ENCODE results near the gene CDRT4. TPM values are rescaled to one million over a fixed set of nuclear protein-coding genes. Genes with fewer than 3 reads are reported as not detected.

Gene CDRT4
- total RNA-seq, 2 experiments from 2014 or later = 6.1 to 6.2 TPM

DNA sequence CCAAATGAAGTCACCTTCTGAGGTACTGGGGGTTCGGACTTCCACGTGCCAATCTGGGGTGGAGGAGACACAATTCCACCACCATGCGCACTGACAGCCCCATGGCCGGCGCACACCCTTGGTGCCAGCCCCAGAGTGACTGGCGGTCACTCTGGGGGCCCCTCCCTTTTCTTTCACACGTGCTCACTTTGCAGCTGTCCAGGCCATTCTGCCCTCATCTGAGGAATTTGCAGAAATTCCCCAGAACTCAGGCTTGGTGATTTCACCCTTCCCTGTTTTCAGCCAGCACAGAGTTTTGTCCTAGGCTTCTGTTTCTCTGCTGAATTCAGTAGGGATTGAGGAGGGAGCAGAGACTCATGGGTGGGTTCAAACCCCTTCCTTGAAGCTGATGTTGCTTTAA, 54.8 kb downstream of the CDRT4 start:
- ChIA-PET CTCF (no interaction called here), POLR2A (no interaction called here)

DNA sequence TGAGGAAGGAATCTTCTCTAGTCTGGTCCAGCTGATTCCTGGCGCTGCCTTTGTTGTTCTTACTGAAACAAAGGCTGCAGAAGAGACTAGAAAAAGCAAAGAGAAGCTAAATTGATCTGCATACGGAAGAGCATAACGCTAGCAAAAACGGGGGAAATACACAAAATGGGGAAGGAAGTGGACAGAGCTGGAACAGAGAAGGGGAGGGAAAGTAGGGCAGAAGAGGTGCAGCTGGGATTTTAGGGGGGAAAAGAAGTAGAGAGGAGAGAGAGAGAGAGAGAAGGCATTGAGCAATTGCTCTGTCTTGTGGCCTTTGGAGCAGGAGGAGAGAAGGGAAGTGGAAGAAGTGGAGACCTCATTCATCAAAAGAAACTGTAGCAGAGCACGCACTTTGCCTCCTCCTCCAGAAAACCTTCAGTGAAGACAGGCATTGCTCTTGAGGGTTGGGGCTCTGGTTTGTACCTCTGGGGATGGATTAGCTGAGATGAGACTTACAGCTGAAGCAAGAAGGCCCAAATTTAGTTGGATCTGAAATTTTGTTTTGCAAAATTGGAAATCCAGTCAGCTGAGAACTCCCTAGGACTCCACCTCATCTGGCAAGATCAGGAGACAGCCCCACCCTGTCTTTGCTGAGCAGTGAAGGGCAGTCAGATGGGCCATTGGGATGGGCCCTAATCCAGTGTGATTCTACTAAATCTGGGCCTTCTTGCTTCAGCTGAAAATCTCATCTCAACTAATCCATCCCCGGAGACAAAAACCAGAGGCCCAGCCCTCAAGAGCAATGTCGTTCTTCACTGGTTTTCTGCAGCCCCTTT, 55.8 kb downstream of the CDRT4 start:
- no peak for ATAC-seq
- POLR2A ChIA-PET = no interaction called here
- Mint-ChIP-seq H3K27me3 (ENCODE audit: low read depth) (peaks cover 2% of the 10 kb centered on the region), H3K36me3 (ENCODE audit: low read depth) (no peaks in the 10 kb centered on the region), H3K4me3 (no peak overlapping the region), H3K9me3 (ENCODE audit: insufficient read depth) (no peaks in the 10 kb centered on the region), H3K27ac (no peak overlapping the region), H3K4me1 (ENCODE audit: low read depth) (peaks cover 3% of the 10 kb centered on the region)
- DNase-seq = no peak
- CTCF ChIA-PET = no interaction called here

More for the DNA sequence above, 54.8 kb downstream of the CDRT4 start:
- Mint-ChIP-seq H3K27ac (no peak overlapping the region), H3K4me3 (no peak overlapping the region), H3K36me3 (ENCODE audit: low read depth) (no peaks in the 10 kb centered on the region), H3K27me3 (ENCODE audit: low read depth) (peaks cover 2% of the 10 kb centered on the region), H3K9me3 (ENCODE audit: insufficient read depth) (no peaks in the 10 kb centered on the region), H3K4me1 (ENCODE audit: low read depth) (peaks cover 3% of the 10 kb centered on the region)
- ATAC-seq (no peak), DNase-seq (no peak)

DNA sequence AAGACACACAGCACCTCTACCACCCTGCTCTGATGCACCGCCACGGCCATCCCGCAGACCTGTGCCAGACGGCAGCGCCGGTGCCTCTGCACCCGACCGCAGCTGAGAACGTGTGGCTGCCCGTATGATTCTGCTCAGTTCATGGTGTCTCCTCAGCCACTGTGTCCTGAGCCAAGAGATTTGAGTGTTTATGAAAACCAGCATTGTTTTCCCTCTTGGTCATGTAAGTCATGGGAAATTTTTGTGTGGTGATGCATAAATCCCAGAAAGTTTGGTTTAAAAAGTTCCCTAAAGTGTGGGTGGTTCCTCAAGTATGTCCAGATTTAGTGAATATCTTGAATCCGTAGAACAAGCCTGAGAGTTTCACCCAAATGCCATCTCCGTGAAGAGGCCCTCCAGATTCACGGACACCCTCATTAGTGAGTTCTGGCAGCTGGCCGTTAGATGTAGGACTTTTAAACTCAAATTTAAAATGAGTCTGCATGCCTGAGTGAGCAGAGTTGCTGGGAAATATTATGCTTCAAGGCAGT, 57.6 kb downstream of the CDRT4 start:
- H3K36me3 Mint-ChIP-seq (ENCODE audit: low read depth) = no peaks in the 10 kb centered on the region
- CTCF ChIA-PET = no interaction called here
- no peak overlapping the region for H3K27ac Mint-ChIP-seq
- DNase-seq (no peak), ATAC-seq (no peak)
- H3K27me3 Mint-ChIP-seq (ENCODE audit: low read depth) = peaks cover 2% of the 10 kb centered on the region
- no peak overlapping the region for H3K4me3 Mint-ChIP-seq
- POLR2A ChIA-PET = no interaction called here
- no peaks in the 10 kb centered on the region for H3K9me3 Mint-ChIP-seq (ENCODE audit: insufficient read depth)
- H3K4me1 Mint-ChIP-seq (ENCODE audit: low read depth) = peaks cover 3% of the 10 kb centered on the region

DNA sequence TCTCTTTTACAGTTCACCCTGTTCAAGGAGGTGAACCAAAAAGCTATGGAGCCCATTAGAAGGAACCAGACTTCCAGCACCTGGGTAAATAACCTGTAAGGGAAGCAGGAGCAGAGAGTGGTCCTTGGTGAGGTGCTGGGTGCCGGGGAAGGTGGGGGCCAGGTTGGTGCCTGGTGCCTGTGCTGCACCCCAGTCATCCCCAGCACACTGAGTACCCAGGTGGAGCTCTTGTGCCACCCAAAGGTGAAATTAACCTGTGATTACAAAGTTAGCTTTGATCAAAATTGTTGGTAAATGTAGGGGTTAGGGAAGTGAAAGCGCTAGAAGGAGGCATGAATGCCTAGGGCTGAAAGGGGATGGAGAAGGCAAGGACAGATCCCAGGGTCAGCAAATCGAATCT, 58.6 kb downstream of the CDRT4 start:
- H3K4me1 Mint-ChIP-seq (ENCODE audit: low read depth) = peaks cover 3% of the 10 kb centered on the region
- no peak overlapping the region for H3K27ac Mint-ChIP-seq
- H3K27me3 Mint-ChIP-seq (ENCODE audit: low read depth) = peaks cover 2% of the 10 kb centered on the region
- no peak overlapping the region for H3K4me3 Mint-ChIP-seq
- H3K36me3 Mint-ChIP-seq (ENCODE audit: low read depth) = no peaks in the 10 kb centered on the region
- ChIA-PET CTCF (interaction anchor here (1.5 kb wide), 1 partner anchor 150 kb away, joined by 3 read pairs; no protein-coding TSS in a partner anchor), POLR2A (no interaction called here)
- ATAC-seq = no peak
- no peak for DNase-seq
- no peaks in the 10 kb centered on the region for H3K9me3 Mint-ChIP-seq (ENCODE audit: insufficient read depth)

DNA sequence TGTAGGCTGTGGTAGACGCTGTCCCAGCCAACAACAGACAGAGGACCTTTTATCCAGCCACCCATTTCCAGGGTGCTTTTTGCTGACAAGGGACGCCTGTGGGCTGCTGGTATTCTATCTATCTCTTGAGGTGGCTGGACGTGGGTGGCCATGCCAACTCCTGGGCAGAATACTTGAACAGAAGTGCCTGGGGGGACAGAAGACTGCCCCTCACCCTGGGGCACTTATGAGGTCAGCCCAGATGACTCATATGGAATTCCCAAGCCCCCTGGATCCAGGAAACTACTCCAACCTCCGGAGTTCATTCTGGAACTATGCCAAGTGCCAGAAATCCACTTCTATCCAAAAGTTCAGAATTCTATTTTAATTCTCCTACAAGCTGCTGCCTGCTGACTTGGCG, 61.3 kb downstream of the CDRT4 start:
- ATAC-seq (no peak), DNase-seq (no peak)
- Mint-ChIP-seq H3K27ac (no peak overlapping the region), H3K4me3 (no peak overlapping the region), H3K9me3 (ENCODE audit: insufficient read depth) (no peaks in the 10 kb centered on the region), H3K27me3 (ENCODE audit: low read depth) (no peaks in the 10 kb centered on the region), H3K36me3 (ENCODE audit: low read depth) (no peaks in the 10 kb centered on the region), H3K4me1 (ENCODE audit: low read depth) (no peaks in the 10 kb centered on the region)
- CTCF ChIA-PET = no interaction called here
- POLR2A ChIA-PET = no interaction called here

DNA sequence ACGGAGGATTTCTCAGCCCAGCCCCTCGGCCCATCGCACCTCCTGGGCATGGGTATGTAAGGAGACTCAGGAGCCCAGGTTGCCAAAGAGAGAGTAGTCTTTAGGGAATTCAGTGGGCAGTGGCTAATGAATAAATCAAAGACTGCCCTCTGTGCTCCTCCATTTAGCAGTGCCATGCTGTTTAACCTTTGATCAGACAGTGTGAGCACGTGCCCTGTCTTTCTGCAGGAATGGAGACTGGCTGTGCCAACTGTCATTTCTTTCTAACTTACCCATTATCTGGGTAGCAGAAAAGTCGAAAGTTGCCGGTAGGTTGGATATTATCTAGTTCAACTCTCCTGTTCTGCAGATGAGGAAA, 62.4 kb downstream of the CDRT4 start:
- ChIA-PET POLR2A (no interaction called here), CTCF (no interaction called here)
- Mint-ChIP-seq H3K27ac (no peak overlapping the region), H3K9me3 (ENCODE audit: insufficient read depth) (no peaks in the 10 kb centered on the region), H3K27me3 (ENCODE audit: low read depth) (no peaks in the 10 kb centered on the region), H3K4me1 (ENCODE audit: low read depth) (no peaks in the 10 kb centered on the region), H3K36me3 (ENCODE audit: low read depth) (no peaks in the 10 kb centered on the region), H3K4me3 (no peak overlapping the region)
- ATAC-seq (no peak), DNase-seq (no peak)

DNA sequence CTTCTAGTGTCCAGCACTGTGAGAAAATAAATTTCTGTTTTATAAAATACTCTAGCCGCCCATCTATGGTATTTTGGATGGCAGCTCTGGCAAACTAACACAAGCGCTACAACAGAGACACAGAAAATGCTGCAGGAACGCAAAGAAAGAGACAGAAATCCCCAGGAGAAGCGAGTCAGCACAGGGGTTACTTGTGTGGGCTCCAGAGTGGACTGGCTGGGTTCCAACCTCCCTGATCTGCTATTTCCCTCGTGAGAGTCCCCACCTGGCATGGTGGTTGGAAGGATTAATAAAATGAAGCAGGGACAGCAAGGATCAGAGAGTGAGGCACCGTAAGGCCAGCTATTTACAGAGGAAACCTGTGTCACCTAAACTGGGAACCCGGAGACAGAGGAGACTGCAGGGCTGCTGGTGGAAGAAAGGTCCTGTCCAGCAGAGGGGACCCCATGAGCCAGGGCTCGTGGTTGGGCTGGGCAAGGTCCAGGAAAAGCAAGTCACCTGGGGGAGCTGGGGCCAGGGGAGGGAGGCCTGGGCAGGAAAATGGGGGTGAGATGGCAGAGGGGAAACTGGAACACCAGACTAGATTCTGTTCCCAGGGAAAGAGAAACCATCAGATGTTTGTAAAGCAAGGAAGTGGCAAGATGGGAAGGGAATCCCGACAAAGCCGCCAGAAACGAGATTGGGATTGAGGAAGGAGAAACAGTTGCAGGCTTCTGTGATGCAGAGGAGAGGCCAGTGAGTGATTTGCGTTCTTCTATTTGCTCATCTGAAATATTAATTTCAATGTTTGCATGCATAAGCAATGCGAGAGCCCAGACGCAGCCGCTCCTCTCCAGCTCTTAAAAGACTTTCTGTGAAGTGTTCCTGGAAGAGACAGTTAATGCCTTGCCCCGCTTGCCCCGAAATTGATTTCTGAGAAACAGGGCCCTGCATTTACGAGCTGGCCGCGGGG, 63.0 kb downstream of the CDRT4 start:
- POLR2A ChIA-PET = no interaction called here
- Mint-ChIP-seq H3K27me3 (ENCODE audit: low read depth) (no peaks in the 10 kb centered on the region), H3K4me3 (no peak overlapping the region), H3K36me3 (ENCODE audit: low read depth) (no peaks in the 10 kb centered on the region), H3K4me1 (ENCODE audit: low read depth) (no peaks in the 10 kb centered on the region), H3K27ac (no peak overlapping the region), H3K9me3 (ENCODE audit: insufficient read depth) (no peaks in the 10 kb centered on the region)
- CTCF ChIA-PET = no interaction called here
- ATAC-seq = no peak
- no peak for DNase-seq

DNA sequence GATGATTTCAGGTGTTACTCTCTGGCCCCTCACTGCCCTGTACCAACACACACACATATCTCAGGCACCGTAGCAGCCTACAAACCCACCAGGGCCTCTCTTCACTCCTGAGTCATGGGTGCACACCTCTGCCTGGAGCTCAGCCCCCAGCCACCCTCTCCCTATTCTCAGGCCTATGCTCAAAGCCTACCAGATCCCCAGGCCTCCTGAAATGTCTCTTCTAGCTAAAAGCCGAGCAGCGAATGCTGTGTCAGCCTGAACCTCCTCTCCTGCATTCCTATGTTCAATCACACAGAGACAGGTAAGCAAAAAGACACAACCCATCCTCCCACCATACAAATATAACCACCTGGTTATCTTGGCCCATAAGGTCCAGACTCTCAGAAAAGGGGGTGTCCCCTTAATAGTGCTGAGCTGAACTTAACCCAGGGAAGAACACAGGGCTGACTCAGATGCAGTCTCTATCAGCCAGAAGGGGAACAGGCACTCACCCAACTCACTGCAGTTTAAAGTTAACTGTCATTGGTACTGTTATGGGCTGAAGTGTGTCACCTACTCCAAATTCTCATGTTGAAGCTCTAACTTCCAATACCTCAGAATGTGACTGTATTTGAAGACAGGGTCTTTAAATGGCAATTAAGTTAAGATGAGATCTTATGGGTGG, 64.0 kb downstream of the CDRT4 start:
- Mint-ChIP-seq H3K27ac (no peak overlapping the region), H3K9me3 (ENCODE audit: insufficient read depth) (no peaks in the 10 kb centered on the region), H3K36me3 (ENCODE audit: low read depth) (no peaks in the 10 kb centered on the region), H3K4me3 (no peak overlapping the region), H3K4me1 (ENCODE audit: low read depth) (no peaks in the 10 kb centered on the region), H3K27me3 (ENCODE audit: low read depth) (peaks cover 4% of the 10 kb centered on the region)
- DNase-seq (no peak), ATAC-seq (no peak)
- ChIA-PET CTCF (no interaction called here), POLR2A (no interaction called here)

GRCh38 chr17:15399443-15399842, 68.0 kb downstream of the CDRT4 start:
- no peaks in the 10 kb centered on the region for H3K9me3 Mint-ChIP-seq (ENCODE audit: insufficient read depth)
- ATAC-seq = no peak
- H3K27me3 Mint-ChIP-seq (ENCODE audit: low read depth) = peaks cover 13% of the 10 kb centered on the region
- no peak overlapping the region for H3K4me3 Mint-ChIP-seq
- no peaks in the 10 kb centered on the region for H3K4me1 Mint-ChIP-seq (ENCODE audit: low read depth)
- H3K27ac Mint-ChIP-seq = no peak overlapping the region
- POLR2A ChIA-PET = no interaction called here
- H3K36me3 Mint-ChIP-seq (ENCODE audit: low read depth) = no peaks in the 10 kb centered on the region
- no peak for DNase-seq
- CTCF ChIA-PET = no interaction called here

GRCh38 chr17:15398736-15399331, 68.6 kb downstream of the CDRT4 start:
- H3K4me1 Mint-ChIP-seq (ENCODE audit: low read depth) = no peaks in the 10 kb centered on the region
- peaks cover 13% of the 10 kb centered on the region for H3K27me3 Mint-ChIP-seq (ENCODE audit: low read depth)
- no peaks in the 10 kb centered on the region for H3K9me3 Mint-ChIP-seq (ENCODE audit: insufficient read depth)
- H3K27ac Mint-ChIP-seq = no peak overlapping the region
- CTCF ChIA-PET = no interaction called here
- POLR2A ChIA-PET = no interaction called here
- DNase-seq = no peak
- no peak for ATAC-seq
- no peaks in the 10 kb centered on the region for H3K36me3 Mint-ChIP-seq (ENCODE audit: low read depth)
- no peak overlapping the region for H3K4me3 Mint-ChIP-seq

GRCh38 chr17:15398291-15398690, 69.1 kb downstream of the CDRT4 start:
- Mint-ChIP-seq H3K27me3 (ENCODE audit: low read depth) (peaks cover 17% of the 10 kb centered on the region), H3K4me3 (no peak overlapping the region), H3K4me1 (ENCODE audit: low read depth) (no peaks in the 10 kb centered on the region), H3K9me3 (ENCODE audit: insufficient read depth) (no peaks in the 10 kb centered on the region), H3K36me3 (ENCODE audit: low read depth) (no peaks in the 10 kb centered on the region), H3K27ac (no peak overlapping the region)
- DNase-seq = no peak
- POLR2A ChIA-PET = no interaction called here
- CTCF ChIA-PET = no interaction called here
- ATAC-seq = no peak

- no peak for ATAC-seq
- H3K4me1 Mint-ChIP-seq (ENCODE audit: low read depth) = no peaks in the 10 kb centered on the region
- ChIA-PET POLR2A (no interaction called here), CTCF (no interaction called here)
- no peak overlapping the region for H3K27ac Mint-ChIP-seq
- H3K27me3 Mint-ChIP-seq (ENCODE audit: low read depth) = peaks cover 17% of the 10 kb centered on the region
- no peaks in the 10 kb centered on the region for H3K36me3 Mint-ChIP-seq (ENCODE audit: low read depth)
- DNase-seq = no peak
- H3K4me3 Mint-ChIP-seq = no peak overlapping the region
- no peaks in the 10 kb centered on the region for H3K9me3 Mint-ChIP-seq (ENCODE audit: insufficient read depth)
These were observed 69.8 kb downstream of the CDRT4 start for GRCh38 chr17:15397620-15398019.
